A549 (cell line): ENCODE measurements around the gene OR10H2. TPM values are rescaled to one million over a fixed set of nuclear protein-coding genes. Genes with fewer than 3 reads are reported as not detected.

Experiments
- ATAC-seq, 2 experiments: fragments of 200-7000 bp in 1 of 2; fragments of >200 bp in 1 of 2; cut with Nextera tagmentation in 1 of 2; cut with Tn5 transposase in 1 of 2; 3 replicates each; pipeline versions ENCODE4 v1.8.0 to v1.9.1; 2018 to 2020; ENCODE audit warnings: mild to moderate bottlenecking in 1 of 2, moderate library complexity in 1 of 2
- CTCF ChIA-PET: fragments of 300-600 bp; sonication (Branson Sonifier 250); formaldehyde crosslinking; extraction: SDS; loops from one replicate; lab custom pipeline; 2021; ENCODE audit warnings: antibody characterized with exemption, inconsistent platforms; lab: Yijun Ruan, JAX
- POLR2A ChIA-PET: fragments of 350-600 bp; formaldehyde crosslinking; extraction: SDS; loops from one replicate; lab custom pipeline; 2021; ENCODE audit warnings: antibody characterized with exemption, inconsistent platforms; lab: Yijun Ruan, JAX
- DNase-seq, 2 experiments: peaks; one replicate each; pipeline versions ENCODE4 v3.0.0 to v3.0.0-alpha.2; 2011 to 2016; ENCODE audit warnings: low read depth in 1 of 2, low spot score in 1 of 2
- FAIRE-seq: peaks from 2 replicates; lab custom pipeline; 2011; peaks lifted over from hg19 to GRCh38; lab: Jason Lieb, UNC
- H3K27ac ChIP-seq, 2 experiments: fragments of >200 bp; sonication (Bioruptor Twin); formaldehyde crosslinking; 3 replicates each; pipeline ENCODE4 v1.5.1; 2016 to 2017
- H3K4me1 ChIP-seq: fragments of >200 bp; sonication (Bioruptor Twin); formaldehyde crosslinking; 3 replicates; pipeline ENCODE4 v1.6.1; 2016
- H3K4me2 ChIP-seq: fragments of >200 bp; sonication (Bioruptor Twin); formaldehyde crosslinking; 3 replicates; pipeline ENCODE4 v1.6.1; 2016
- H3K4me3 ChIP-seq: fragments of >200 bp; sonication (Bioruptor Twin); formaldehyde crosslinking; 3 replicates; pipeline ENCODE4 v1.5.1; 2016
- H3K9me3 ChIP-seq: fragments of >200 bp; sonication (Bioruptor Twin); formaldehyde crosslinking; 3 replicates; pipeline ENCODE4 v1.6.1; 2016
- CEBPB ChIP-seq, 2 experiments: fragments of >200 bp in 1 of 2; sonication (Bioruptor Twin) in 1 of 2; formaldehyde crosslinking in 1 of 2; IDR thresholded peaks; 2 replicates each; pipeline ENCODE4 v1.6.1; 2012 to 2016
- CHD2 ChIP-seq: fragments of 150-350 bp; IDR thresholded peaks from 2 replicates; pipeline ENCODE4 v1.6.1; 2014; ENCODE audit warnings: low read length; ENCODE audit not compliant: partially characterized antibody
- EHF ChIP-seq: fragments of 250-450 bp; sonication (Bioruptor Pico); IDR thresholded peaks from 2 replicates; pipeline ENCODE4 v1.5.0; 2020; ENCODE audit warnings: mild to moderate bottlenecking
- EHMT2 ChIP-seq: fragments of 200-600 bp; sonication (generic); IDR thresholded peaks from 2 replicates; pipeline ENCODE4 v1.6.1; 2016; ENCODE audit warnings: antibody characterized with exemption, low read depth, mild to moderate bottlenecking, moderate library complexity
- EP300 ChIP-seq, 2 experiments: fragments of >200 bp; sonication (Bioruptor Twin); formaldehyde crosslinking; IDR thresholded peaks; 2 replicates in 1 of 2; 3 replicates in 1 of 2; pipeline ENCODE4 v1.6.1; 2016 to 2017
- FOSB ChIP-seq: fragments of 250-450 bp; sonication (Bioruptor Pico); IDR thresholded peaks from 2 replicates; pipeline ENCODE4 v1.5.0; 2020; ENCODE audit warnings: mild to moderate bottlenecking, moderate library complexity
- FOXS1 ChIP-seq: fragments of 250-450 bp; sonication (Bioruptor Pico); IDR thresholded peaks from 2 replicates; pipeline ENCODE4 v1.5.0; 2020; ENCODE audit warnings: mild to moderate bottlenecking, moderate library complexity
- HES2 ChIP-seq: fragments of >200 bp; sonication (Bioruptor Twin); formaldehyde crosslinking; IDR thresholded peaks from 2 replicates; pipeline ENCODE4 v1.6.1; 2016
- HEYL ChIP-seq: fragments of 250-450 bp; sonication (Bioruptor Pico); IDR thresholded peaks from 2 replicates; pipeline ENCODE4 v1.8.0; 2021; ENCODE audit warnings: mild to moderate bottlenecking, moderate library complexity
- HOXA7 ChIP-seq: fragments of 250-450 bp; sonication (Bioruptor Pico); IDR thresholded peaks from 2 replicates; pipeline ENCODE4 v1.5.0; 2020; ENCODE audit warnings: mild to moderate bottlenecking, moderate library complexity
- JUN ChIP-seq, 2 experiments: fragments of >200 bp; sonication (Bioruptor Twin); formaldehyde crosslinking; IDR thresholded peaks; 2 replicates in 1 of 2; 3 replicates in 1 of 2; pipeline ENCODE4 v1.6.1; 2016 to 2017
- JUNB ChIP-seq: fragments of >200 bp; sonication (Bioruptor Twin); formaldehyde crosslinking; IDR thresholded peaks from 2 replicates; pipeline ENCODE4 v1.6.1; 2016
- KDM1A ChIP-seq: fragments of 200-600 bp; sonication (generic); IDR thresholded peaks from 2 replicates; pipeline ENCODE4 v1.6.1; 2016; ENCODE audit warnings: low read depth, mild to moderate bottlenecking
- KDM5A ChIP-seq: fragments of 200-600 bp; sonication (generic); IDR thresholded peaks from 2 replicates; pipeline ENCODE4 v1.6.1; 2016; ENCODE audit warnings: antibody characterized with exemption, mild to moderate bottlenecking
- PHF8 ChIP-seq: fragments of 200-600 bp; sonication (generic); IDR thresholded peaks from 2 replicates; pipeline ENCODE4 v1.6.1; 2016; ENCODE audit warnings: low read depth, mild to moderate bottlenecking, antibody characterized with exemption, moderate library complexity, borderline replicate concordance
- POLR2AphosphoS2 ChIP-seq: conservative IDR thresholded peaks from 2 replicates; pipeline ENCODE4 v1.6.1; 2012; ENCODE audit warnings: low read length, improper control_type of control experiment, inconsistent platforms
- RAD21 ChIP-seq, 2 experiments: fragments of >200 bp in 1 of 2; sonication (Bioruptor Twin) in 1 of 2; formaldehyde crosslinking in 1 of 2; IDR thresholded peaks in 1 of 2; conservative IDR thresholded peaks in 1 of 2; 2 replicates in 1 of 2; 3 replicates in 1 of 2; pipeline ENCODE4 v1.6.1; 2012 to 2018; ENCODE audit warnings: inconsistent platforms in 1 of 2
- REST ChIP-seq: fragments of 200-600 bp; sonication (generic); IDR thresholded peaks from 2 replicates; pipeline ENCODE4 v1.6.1; 2016; ENCODE audit warnings: antibody characterized with exemption, mild to moderate bottlenecking, moderate library complexity
- RNF2 ChIP-seq: fragments of 200-600 bp; sonication (generic); IDR thresholded peaks from 2 replicates; pipeline ENCODE4 v1.6.1; 2016; ENCODE audit warnings: low read depth, mild to moderate bottlenecking, antibody characterized with exemption, moderate library complexity, borderline replicate concordance
- SMC3 ChIP-seq: fragments of >200 bp; sonication (Bioruptor Twin); formaldehyde crosslinking; IDR thresholded peaks from 3 replicates; pipeline ENCODE4 v1.6.1; 2018; ENCODE audit warnings: inconsistent platforms
- SREBF2 ChIP-seq: fragments of 450-650 bp; IDR thresholded peaks from 2 replicates; pipeline ENCODE4 v1.6.1; 2014; ENCODE audit warnings: mild to moderate bottlenecking, moderate library complexity
- TFCP2L1 ChIP-seq: fragments of 250-450 bp; sonication (Bioruptor Pico); IDR thresholded peaks from 2 replicates; pipeline ENCODE4 v1.5.0; 2021; ENCODE audit warnings: mild to moderate bottlenecking
- ZC3H11A ChIP-seq: fragments of 450-650 bp; IDR thresholded peaks from 2 replicates; pipeline ENCODE4 v1.6.1; 2014; ENCODE audit warnings: antibody characterized with exemption, mild to moderate bottlenecking
- WGBS: methylation state at CpG from one replicate; pipeline ENCODE4 v1.1.6; 2017; ENCODE audit errors: missing lambda C conversion rate; 5-methylcytosine and 5-hydroxymethylcytosine counted together
- polyA plus RNA-seq, 4 experiments: library from polyadenylated mRNA; depleted of rRNA in 3 of 4; stranded (reverse); fragments of >200 nt; fragmentation: RNase III in 1 of 4; extraction: RNeasy Plus Mini Kit Qiagen cat#74134 plus additional on column Dnase treatment in 1 of 4; gene quantifications; 2 replicates in 3 of 4; 3 replicates in 1 of 4; pipeline ENCODE4 v1.2.3, GENCODE V29; 2011 to 2017
- TF ChIP-seq, protein P1 (sequence below): IDR thresholded peaks from 2 replicates; pipeline ENCODE4 v1.6.1; 2012; ENCODE audit warnings: low read depth, borderline replicate concordance
- TF ChIP-seq, protein P2 (sequence below): fragments of >200 bp; sonication (Bioruptor Twin); formaldehyde crosslinking; IDR thresholded peaks from 3 replicates; pipeline ENCODE4 v1.6.1; 2016
- TF ChIP-seq, protein P3 (sequence below): fragments of 150-350 bp; IDR thresholded peaks from 2 replicates; pipeline ENCODE4 v1.6.1; 2014; ENCODE audit warnings: low read depth, mild to moderate bottlenecking, low read length

The OR10H2 gene
- polyA plus RNA-seq, 2 of the 4 experiments (the other 2 are of a cell fraction), result not detected

DNA sequence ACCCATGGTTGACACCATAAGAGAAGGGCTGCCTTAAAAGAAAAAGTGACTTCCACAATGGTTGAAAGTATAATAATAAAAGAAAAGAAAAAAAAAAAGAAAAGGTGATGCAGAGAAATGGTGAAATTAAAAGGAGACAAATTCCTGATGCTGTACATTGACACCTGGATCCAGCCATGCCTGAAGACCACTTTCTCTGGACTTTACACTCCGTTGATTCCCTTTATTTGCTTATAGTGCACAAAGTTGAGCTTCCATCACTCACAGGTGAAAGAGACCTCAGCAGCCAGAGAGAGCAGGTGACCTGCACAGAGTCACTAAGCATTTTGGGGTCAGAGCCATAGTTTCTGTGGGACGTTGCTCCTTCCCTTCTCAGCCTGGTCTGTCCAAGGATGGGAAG lies 47.4 kb downstream of the OR10H2 start:
- ChIA-PET CTCF (no interaction called here), POLR2A (no interaction called here)
- DNase-seq (no peak), FAIRE-seq (no peak), ATAC-seq (no peak)
- Histone ChIP-seq H3K27ac (no peak overlapping the region), H3K4me2 (no peak overlapping the region), H3K4me3 (no peak overlapping the region), H3K9me3 (no peaks in the 10 kb centered on the region), H3K4me1 (no peaks in the 10 kb centered on the region)
- 6% methylated on average over 2 of the region's 2 CpGs for WGBS
- no peak for TF ChIP-seq CHD2
- no peak for TF ChIP-seq REST
- TF ChIP-seq KDM5A, result no peak
- TF ChIP-seq, protein P1, sequence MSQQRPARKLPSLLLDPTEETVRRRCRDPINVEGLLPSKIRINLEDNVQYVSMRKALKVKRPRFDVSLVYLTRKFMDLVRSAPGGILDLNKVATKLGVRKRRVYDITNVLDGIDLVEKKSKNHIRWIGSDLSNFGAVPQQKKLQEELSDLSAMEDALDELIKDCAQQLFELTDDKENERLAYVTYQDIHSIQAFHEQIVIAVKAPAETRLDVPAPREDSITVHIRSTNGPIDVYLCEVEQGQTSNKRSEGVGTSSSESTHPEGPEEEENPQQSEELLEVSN, result no peak
- no peak for TF ChIP-seq PHF8
- no peak for TF ChIP-seq HOXA7 (CRISPR knock-in tag)
- no peak for TF ChIP-seq JUNB
- no peak for TF ChIP-seq RNF2
- TF ChIP-seq EHF, result no peak
- TF ChIP-seq EP300 (IDR thresholded peaks at IDR 0.05), result no peak
- TF ChIP-seq HES2, result no peak
- TF ChIP-seq FOSB (CRISPR knock-in tag), result no peak

DNA sequence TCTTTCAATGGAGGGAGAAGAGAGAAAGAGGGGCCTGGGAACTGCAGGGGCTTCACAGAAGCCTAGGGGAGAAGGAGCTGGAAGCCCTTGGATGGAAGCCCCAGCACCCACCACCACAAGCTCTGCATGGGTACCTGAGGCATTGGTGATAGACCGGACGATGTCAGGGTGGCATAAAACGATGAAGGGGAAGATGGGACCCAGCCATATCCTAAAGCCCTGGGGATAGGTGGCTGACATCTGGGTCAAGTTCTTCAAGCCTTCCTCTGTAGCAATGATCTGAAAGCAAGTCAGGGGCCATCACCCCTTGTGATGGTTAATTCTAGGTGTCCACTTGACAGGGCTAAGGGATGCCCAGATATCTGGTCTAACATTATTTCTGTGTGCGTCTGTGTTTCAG lies 48.4 kb downstream of the OR10H2 start:
- H3K4me3 ChIP-seq, result no peak overlapping the region
- ATAC-seq (no peak), FAIRE-seq (no peak), DNase-seq (no peak)
- 32% methylated on average over 4 of the region's 4 CpGs for WGBS
- no peaks in the 10 kb centered on the region for H3K9me3 ChIP-seq
- ChIA-PET POLR2A (no interaction called here), CTCF (no interaction called here)
- H3K4me2 ChIP-seq, result no peak overlapping the region
- no peak overlapping the region for H3K27ac ChIP-seq
- TF ChIP-seq POLR2AphosphoS2, result no peak
- no peak for TF ChIP-seq JUN (IDR thresholded peaks at IDR 0.05)
- no peak for TF ChIP-seq ZC3H11A
- no peak for TF ChIP-seq CEBPB (IDR thresholded peaks at IDR 0.05)
- no peak for TF ChIP-seq HES2
- TF ChIP-seq SMC3, result no peak
- no peak for TF ChIP-seq RAD21 (conservative IDR thresholded peaks at IDR 0.05 in 1 of 2, IDR thresholded peaks at IDR 0.05 in 1 of 2)
- no peak for TF ChIP-seq SREBF2
- no peak for TF ChIP-seq REST
- TF ChIP-seq, protein P2, sequence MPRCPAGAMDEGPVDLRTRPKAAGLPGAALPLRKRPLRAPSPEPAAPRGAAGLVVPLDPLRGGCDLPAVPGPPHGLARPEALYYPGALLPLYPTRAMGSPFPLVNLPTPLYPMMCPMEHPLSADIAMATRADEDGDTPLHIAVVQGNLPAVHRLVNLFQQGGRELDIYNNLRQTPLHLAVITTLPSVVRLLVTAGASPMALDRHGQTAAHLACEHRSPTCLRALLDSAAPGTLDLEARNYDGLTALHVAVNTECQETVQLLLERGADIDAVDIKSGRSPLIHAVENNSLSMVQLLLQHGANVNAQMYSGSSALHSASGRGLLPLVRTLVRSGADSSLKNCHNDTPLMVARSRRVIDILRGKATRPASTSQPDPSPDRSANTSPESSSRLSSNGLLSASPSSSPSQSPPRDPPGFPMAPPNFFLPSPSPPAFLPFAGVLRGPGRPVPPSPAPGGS, result no peak
- no peak for TF ChIP-seq KDM1A
- TF ChIP-seq FOXS1 (CRISPR knock-in tag), result no peak
- no peak for TF ChIP-seq TFCP2L1
- no peak for TF ChIP-seq HEYL
- no peak for TF ChIP-seq EP300 (IDR thresholded peaks at IDR 0.05)
- TF ChIP-seq, protein P3, sequence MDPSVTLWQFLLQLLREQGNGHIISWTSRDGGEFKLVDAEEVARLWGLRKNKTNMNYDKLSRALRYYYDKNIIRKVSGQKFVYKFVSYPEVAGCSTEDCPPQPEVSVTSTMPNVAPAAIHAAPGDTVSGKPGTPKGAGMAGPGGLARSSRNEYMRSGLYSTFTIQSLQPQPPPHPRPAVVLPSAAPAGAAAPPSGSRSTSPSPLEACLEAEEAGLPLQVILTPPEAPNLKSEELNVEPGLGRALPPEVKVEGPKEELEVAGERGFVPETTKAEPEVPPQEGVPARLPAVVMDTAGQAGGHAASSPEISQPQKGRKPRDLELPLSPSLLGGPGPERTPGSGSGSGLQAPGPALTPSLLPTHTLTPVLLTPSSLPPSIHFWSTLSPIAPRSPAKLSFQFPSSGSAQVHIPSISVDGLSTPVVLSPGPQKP, result no peak
- no peak for TF ChIP-seq EHMT2
- no peaks in the 10 kb centered on the region for H3K4me1 ChIP-seq
